GM23338 (cell line): Measurements from ENCODE around the gene ZCCHC4. TPM values are rescaled to one million over a fixed set of nuclear protein-coding genes. Genes with fewer than 3 reads are reported as not detected.
"Not testable (repeated sequence)": the region's sequence is repeated elsewhere in the genome, so short reads cannot be mapped to it uniquely, and the experiment has no call there.

Experiments
- ATAC-seq: fragments of 200-7000 bp; cut with Tn5 transposase; 3 replicates; pipeline ENCODE4 v1.9.1; 2020
- DNase-seq: peaks from one replicate; pipeline ENCODE4 v3.0.0-alpha.2; 2015; ENCODE audit warnings: low spot score
- H2AFZ ChIP-seq: fragments of 200-600 bp; sonication (generic); 2 replicates; pipeline ENCODE4 v1.8.0; 2016; ENCODE audit warnings: antibody characterized with exemption, mild to moderate bottlenecking, moderate library complexity
- H3F3A ChIP-seq: fragments of 200-600 bp; sonication (generic); replicated peaks from 2 replicates; pipeline ENCODE4 v1.8.0; 2017; ENCODE audit warnings: antibody characterized with exemption, mixed run types, low read depth
- H3K27ac ChIP-seq: fragments of 200-600 bp; sonication (generic); 2 replicates; pipeline ENCODE4 v1.6.1; 2016; ENCODE audit warnings: low read depth
- H3K27me3 ChIP-seq: fragments of 200-600 bp; sonication (generic); 2 replicates; pipeline ENCODE4 v1.8.0; 2016; ENCODE audit warnings: mild to moderate bottlenecking, mixed run types, moderate library complexity; ENCODE audit not compliant: insufficient read depth
- H3K36me3 ChIP-seq: fragments of 200-600 bp; sonication (generic); 2 replicates; pipeline ENCODE4 v1.8.0; 2016; ENCODE audit warnings: mild to moderate bottlenecking; ENCODE audit not compliant: insufficient read depth
- H3K4me1 ChIP-seq: fragments of 200-600 bp; sonication (generic); 2 replicates; pipeline ENCODE4 v1.8.0; 2016; ENCODE audit warnings: mild to moderate bottlenecking, moderate library complexity; ENCODE audit not compliant: insufficient read depth
- H3K4me2 ChIP-seq: fragments of 200-600 bp; sonication (generic); 2 replicates; pipeline ENCODE4 v1.7.1; 2017; ENCODE audit warnings: mixed run types
- H3K4me3 ChIP-seq: fragments of 200-600 bp; sonication (generic); 2 replicates; pipeline ENCODE4 v1.6.1; 2016; ENCODE audit warnings: mixed run types
- H3K79me2 ChIP-seq: fragments of 200-600 bp; sonication (generic); replicated peaks from 2 replicates; pipeline ENCODE4 v1.8.0; 2017; ENCODE audit warnings: mild to moderate bottlenecking; ENCODE audit not compliant: insufficient read depth
- H3K9me2 ChIP-seq: fragments of 200-600 bp; sonication (generic); 2 replicates; pipeline ENCODE4 v1.8.0; 2017; ENCODE audit not compliant: insufficient read depth
- H4K20me1 ChIP-seq: fragments of 200-600 bp; sonication (generic); replicated peaks from 2 replicates; pipeline ENCODE4 v1.8.0; 2017; ENCODE audit warnings: mild to moderate bottlenecking; ENCODE audit not compliant: insufficient read depth
- H3K27ac Mint-ChIP-seq: 2 replicates; pipeline ENCODE4 v1.8.0; 2020; ENCODE audit warnings: inconsistent platforms, mild to moderate bottlenecking, moderate library complexity, mixed read lengths
- H3K27me3 Mint-ChIP-seq: 3 replicates; pipeline ENCODE4 v1.8.0; 2022; ENCODE audit warnings: low read depth, mild to moderate bottlenecking, moderate library complexity, mixed read lengths, inconsistent platforms; ENCODE audit not compliant: insufficient read depth, poor library complexity
- H3K36me3 Mint-ChIP-seq: 3 replicates; pipeline ENCODE4 v1.8.0; 2021; ENCODE audit warnings: low read depth, mild to moderate bottlenecking, inconsistent platforms, moderate library complexity, mixed read lengths
- H3K4me1 Mint-ChIP-seq: 3 replicates; pipeline ENCODE4 v1.8.0; 2020; ENCODE audit warnings: mild to moderate bottlenecking, inconsistent platforms, mixed read lengths
- H3K4me3 Mint-ChIP-seq: 3 replicates; pipeline ENCODE4 v1.8.0; 2021; ENCODE audit warnings: moderate library complexity, mild to moderate bottlenecking, inconsistent platforms, mixed read lengths
- H3K9me3 Mint-ChIP-seq: 3 replicates; pipeline ENCODE4 v1.8.0; 2020; ENCODE audit warnings: moderate library complexity, mild to moderate bottlenecking, inconsistent platforms, mixed read lengths
- ETS1 ChIP-seq: IDR thresholded peaks from 2 replicates; pipeline ENCODE4 v1.6.1; 2016; ENCODE audit warnings: antibody characterized with exemption
- EZH2 ChIP-seq: fragments of 200-600 bp; sonication (generic); IDR thresholded peaks from one replicate; pipeline ENCODE4 v1.8.0; 2017; ENCODE audit warnings: antibody characterized with exemption, mild to moderate bottlenecking, low read depth; ENCODE audit not compliant: unreplicated experiment
- POLR2AphosphoS5 ChIP-seq: IDR thresholded peaks from 2 replicates; pipeline ENCODE4 v1.6.1; 2016; ENCODE audit warnings: antibody characterized with exemption, low read depth
- STAT1 ChIP-seq: IDR thresholded peaks from one replicate; pipeline ENCODE4 v1.6.1; 2016; ENCODE audit warnings: antibody characterized with exemption; ENCODE audit not compliant: unreplicated experiment
- ZNF114 ChIP-seq: fragments of 250-450 bp; sonication (Bioruptor Pico); IDR thresholded peaks from 2 replicates; pipeline ENCODE4 v1.5.0; 2020; ENCODE audit warnings: mild to moderate bottlenecking, moderate library complexity
- ZNF331 ChIP-seq: fragments of 250-450 bp; sonication (Bioruptor Pico); IDR thresholded peaks from 2 replicates; pipeline ENCODE4 v1.5.0; 2020; ENCODE audit warnings: low read depth, mild to moderate bottlenecking, moderate library complexity
- polyA plus RNA-seq: library from polyadenylated mRNA; unstranded; fragments of >200 nt; fragmentation: Nextera tagmentation; extraction: Ambion mirVana; gene quantifications from 2 replicates; pipeline ENCODE4 v1.2.1, GENCODE V29; 2016
- total RNA-seq: library from RNA; depleted of rRNA; stranded (reverse); fragments of >200 nt; shearing (Covaris generic); gene quantifications from 2 replicates; pipeline ENCODE4 v1.2.3, GENCODE V29; 2014

Gene ZCCHC4
- total and polyA plus RNA-seq, 2 experiments from 2014 or later, result 11.3 to 17.9 TPM

- H3K4me1 ChIP-seq, result peaks cover 28% of the 10 kb centered on the region
- not testable (repeated sequence) for H3K79me2 ChIP-seq, H3K36me3 Mint-ChIP-seq, H2AFZ ChIP-seq, DNase-seq, ATAC-seq, H3K27me3 ChIP-seq, H3K9me2 ChIP-seq, H3K27me3 Mint-ChIP-seq, H3K27ac Mint-ChIP-seq, H3K4me3 ChIP-seq, H3K27ac ChIP-seq, H3K9me3 Mint-ChIP-seq, H3K36me3 ChIP-seq, H4K20me1 ChIP-seq, H3K4me3 Mint-ChIP-seq, H3F3A ChIP-seq, H3K4me2 ChIP-seq
- peaks cover 21% of the 10 kb centered on the region; the same call in 2 of the 3 replicates for H3K4me1 Mint-ChIP-seq
These were observed 60.0 kb downstream of the ZCCHC4 start for GRCh38 chr4:25372549-25372948.

- Mint-ChIP-seq H3K27me3 (peaks cover 4% of the 10 kb centered on the region), H3K27ac (peak within 1 kb of the TSS; percentile 83), H3K4me1 (peaks cover 13% of the 10 kb centered on the region; the same call in 2 of the 3 replicates), H3K4me3 (no peak within 1 kb of the TSS; the same call in 2 of the 3 replicates), H3K36me3 (peaks cover 15% of the 10 kb centered on the region; the same call in 2 of the 3 replicates), H3K9me3 (no peaks in the 10 kb centered on the region)
- Histone ChIP-seq H3K4me2 (peak within 1 kb of the TSS; percentile 93), H3F3A (no peaks in the 10 kb centered on the region), H4K20me1 (no peaks in the 10 kb centered on the region), H3K4me1 (peaks cover 24% of the 10 kb centered on the region), H3K27ac (0 out of 2 replicates have a peak within 1 kb of the TSS, but pooled peaks have one; percentile 69), H3K79me2 (peaks cover 36% of the 10 kb centered on the region), H3K4me3 (peak within 1 kb of the TSS; percentile 82), H3K36me3 (peaks cover 13% of the 10 kb centered on the region; the same call in 1 of the 2 replicates), H3K27me3 (no peaks in the 10 kb centered on the region), H2AFZ (peak within 1 kb of the TSS; percentile 83), H3K9me2 (no peaks in the 10 kb centered on the region)
- DNase-seq, result peak; percentile 98
- peak; percentile 91 for ATAC-seq
- TF ChIP-seq STAT1 (no peak), EZH2 (no peak), ETS1 (peak; percentile 57; the same call in 1 of the 2 replicates), POLR2AphosphoS5 (peak; percentile 87)
These were observed 64.4 kb downstream of the ZCCHC4 start, which contains the start of gene ANAPC4 for GRCh38 chr4:25376754-25377571. Gene ANAPC4 (plus strand): TSS chr4:25377263. CDS start chr4:25377428, 165 bp downstream.

DNA sequence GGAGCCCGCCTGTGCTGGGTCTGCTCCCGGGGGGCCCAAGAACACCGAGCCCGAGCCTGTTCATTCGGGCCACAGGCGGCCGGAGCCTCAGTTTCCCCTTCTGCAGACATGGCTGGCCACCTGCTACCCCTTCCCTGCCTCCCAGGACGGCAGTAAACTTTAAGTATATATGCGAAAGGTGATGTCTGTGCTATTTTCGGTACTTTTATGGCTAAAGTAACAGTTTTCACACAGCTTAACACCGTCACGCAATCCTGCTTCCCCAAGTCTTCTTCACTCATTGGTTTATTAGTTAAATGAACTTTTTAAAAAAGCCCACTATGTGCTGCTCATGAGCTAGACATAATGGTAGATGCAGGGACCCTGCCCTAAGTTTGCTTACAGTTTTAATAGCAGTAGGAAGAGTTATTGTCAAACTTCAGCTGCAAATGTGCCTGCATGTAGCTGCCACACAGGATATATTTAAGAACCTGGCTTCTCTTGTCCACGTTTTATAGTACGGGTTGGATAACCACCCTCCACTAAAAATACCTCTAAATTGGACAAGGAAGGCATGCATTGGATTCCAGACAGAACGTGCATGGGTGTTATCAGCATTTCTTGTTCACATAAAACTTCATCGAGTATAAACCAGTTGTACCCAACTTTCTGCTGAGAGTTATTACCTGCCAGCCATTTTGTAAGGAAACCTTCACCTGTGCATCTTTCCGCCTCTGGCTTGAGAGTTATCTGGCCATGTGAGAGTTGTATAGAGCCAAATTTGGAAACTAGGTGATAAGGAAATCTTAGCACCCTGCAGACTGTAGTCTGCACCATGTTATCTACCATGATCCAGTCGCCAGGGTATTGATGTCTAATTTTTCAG, 65.2 kb downstream of the ZCCHC4 start:
- no peak for ATAC-seq
- no peak overlapping the region for H3K4me3 Mint-ChIP-seq
- Histone ChIP-seq H3K27ac (0 out of 2 replicates have a peak overlapping the region, but pooled peaks have one; percentile 69), H2AFZ (peak overlapping the region; percentile 39), H3K9me2 (no peaks in the 10 kb centered on the region), H3K4me3 (peak overlapping the region; percentile 82), H3K27me3 (no peaks in the 10 kb centered on the region), H4K20me1 (no peaks in the 10 kb centered on the region), H3K36me3 (peaks cover 13% of the 10 kb centered on the region; the same call in 1 of the 2 replicates), H3K4me2 (peak overlapping the region; percentile 93), H3K79me2 (peaks cover 40% of the 10 kb centered on the region), H3K4me1 (peaks cover 24% of the 10 kb centered on the region), H3F3A (no peaks in the 10 kb centered on the region)
- H3K4me1 Mint-ChIP-seq, result peaks cover 13% of the 10 kb centered on the region; the same call in 2 of the 3 replicates
- H3K9me3 Mint-ChIP-seq, result no peaks in the 10 kb centered on the region
- peaks cover 22% of the 10 kb centered on the region; the same call in 2 of the 3 replicates for H3K36me3 Mint-ChIP-seq
- peak overlapping the region; percentile 83 for H3K27ac Mint-ChIP-seq
- no peak for DNase-seq
- H3K27me3 Mint-ChIP-seq, result peaks cover 4% of the 10 kb centered on the region
- TF ChIP-seq ZNF331 (no peak), STAT1 (no peak), ZNF114 (no peak)
